ENCODE measurements around the gene LUC7L. TPM values are rescaled to one million over a fixed set of nuclear protein-coding genes. Genes with fewer than 3 reads are reported as not detected.

Gene LUC7L
- total RNA-seq, 6 donors from 2014 or later, result 57.9 to 394 (median 108) TPM

DNA sequence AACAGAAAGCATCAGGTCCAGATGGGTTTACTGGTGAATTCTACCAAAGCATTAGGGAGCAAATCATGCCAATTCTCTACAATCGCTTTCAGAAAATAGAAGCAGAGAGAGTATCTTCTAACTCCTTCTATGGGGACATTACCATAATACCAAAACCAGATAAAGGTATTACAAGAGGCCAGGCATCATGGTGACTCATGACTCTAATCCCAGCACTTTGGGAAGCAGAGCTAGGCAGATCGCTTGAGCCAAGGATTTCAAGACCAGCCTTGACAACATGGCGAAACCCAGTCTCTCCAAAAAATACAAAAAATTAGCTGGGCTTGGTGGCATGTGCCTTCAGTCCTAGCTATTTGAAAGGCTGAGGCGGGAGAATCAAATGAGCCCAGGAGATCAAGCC is 26.0 kb downstream of the LUC7L start:
- DNase-seq (no peak), ATAC-seq (ENCODE audit: low FRiP score in 2 of 2) (no peak)
- TF ChIP-seq POLR2AphosphoS5 (IDR thresholded peaks at IDR 0.05), result no peak
- TF ChIP-seq, protein P1, sequence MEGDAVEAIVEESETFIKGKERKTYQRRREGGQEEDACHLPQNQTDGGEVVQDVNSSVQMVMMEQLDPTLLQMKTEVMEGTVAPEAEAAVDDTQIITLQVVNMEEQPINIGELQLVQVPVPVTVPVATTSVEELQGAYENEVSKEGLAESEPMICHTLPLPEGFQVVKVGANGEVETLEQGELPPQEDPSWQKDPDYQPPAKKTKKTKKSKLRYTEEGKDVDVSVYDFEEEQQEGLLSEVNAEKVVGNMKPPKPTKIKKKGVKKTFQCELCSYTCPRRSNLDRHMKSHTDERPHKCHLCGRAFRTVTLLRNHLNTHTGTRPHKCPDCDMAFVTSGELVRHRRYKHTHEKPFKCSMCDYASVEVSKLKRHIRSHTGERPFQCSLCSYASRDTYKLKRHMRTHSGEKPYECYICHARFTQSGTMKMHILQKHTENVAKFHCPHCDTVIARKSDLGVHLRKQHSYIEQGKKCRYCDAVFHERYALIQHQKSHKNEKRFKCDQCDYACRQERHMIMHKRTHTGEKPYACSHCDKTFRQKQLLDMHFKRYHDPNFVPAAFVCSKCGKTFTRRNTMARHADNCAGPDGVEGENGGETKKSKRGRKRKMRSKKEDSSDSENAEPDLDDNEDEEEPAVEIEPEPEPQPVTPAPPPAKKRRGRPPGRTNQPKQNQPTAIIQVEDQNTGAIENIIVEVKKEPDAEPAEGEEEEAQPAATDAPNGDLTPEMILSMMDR (IDR thresholded peaks at IDR 0.05), result no peak
- no peak for TF ChIP-seq EP300 (IDR thresholded peaks at IDR 0.05)
- no peak for TF ChIP-seq POLR2A (IDR thresholded peaks at IDR 0.05)
- Histone ChIP-seq H3K9me3 (no peaks in the 10 kb centered on the region), H3K27ac (no peak overlapping the region), H3K4me1 (no peaks in the 10 kb centered on the region), H3K27me3 (no peaks in the 10 kb centered on the region), H3K36me3 (peaks cover 32 to 92% (median 82%) of the 10 kb centered on the region in 4 donors), H3K4me3 (no peak overlapping the region)
- 93 to 95% methylated on average over 4 of the region's 4 CpGs for WGBS, 2 donors

DNA sequence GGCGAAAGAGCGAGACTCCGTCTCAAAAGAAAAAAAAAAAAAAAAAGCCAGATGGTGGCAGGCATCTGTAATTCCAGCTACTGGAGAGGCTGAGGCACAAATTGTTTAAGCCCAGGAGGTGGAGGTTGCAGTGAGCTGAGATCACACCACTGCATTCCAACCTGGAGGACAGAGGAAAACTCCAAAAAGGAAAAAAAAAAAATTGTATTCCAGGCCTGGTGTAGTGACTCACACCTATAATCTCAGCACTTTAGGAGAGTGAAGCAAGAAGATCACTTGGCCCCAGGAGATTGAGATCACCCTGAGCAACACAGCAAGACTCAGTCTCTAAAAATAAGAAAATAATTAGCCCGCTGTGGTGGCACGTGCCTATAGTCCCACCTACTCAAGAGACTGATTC is 28.9 kb downstream of the LUC7L start:
- no peak overlapping the region for H3K4me3 ChIP-seq
- ATAC-seq (ENCODE audit: low FRiP score in 2 of 2), result no peak
- no peak overlapping the region for H3K27ac ChIP-seq
- H3K36me3 ChIP-seq, result peaks cover 21 to 93% (median 84%) of the 10 kb centered on the region in 4 donors
- no peak for DNase-seq
- WGBS, 2 donors, result 95 to 99% methylated on average over 5 of the region's 5 CpGs
- TF ChIP-seq POLR2A (IDR thresholded peaks at IDR 0.05) (no peak), POLR2AphosphoS5 (IDR thresholded peaks at IDR 0.05) (no peak), EP300 (IDR thresholded peaks at IDR 0.05) (no peak)
- no peaks in the 10 kb centered on the region for H3K9me3 ChIP-seq
- H3K4me1 ChIP-seq, result no peaks in the 10 kb centered on the region
- H3K27me3 ChIP-seq, result no peaks in the 10 kb centered on the region

DNA sequence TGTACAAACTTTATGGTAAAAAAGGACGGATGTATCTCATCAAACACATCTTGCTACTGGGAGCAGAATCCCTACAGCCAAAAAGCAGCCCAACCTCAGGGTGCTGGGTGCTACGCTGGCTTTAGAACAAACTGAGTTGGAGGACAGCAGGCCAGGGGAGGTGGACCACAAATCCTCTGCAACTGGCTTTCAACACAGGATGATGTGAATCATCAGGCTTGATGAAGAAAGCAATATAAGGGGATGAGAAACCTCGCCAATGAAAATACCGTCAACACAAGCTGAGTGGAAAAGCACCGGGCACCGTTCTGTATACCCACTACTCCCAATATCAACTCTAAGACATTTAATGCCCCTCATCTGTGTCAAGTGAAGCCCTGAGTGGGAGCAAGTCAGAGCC is 34.7 kb downstream of the LUC7L start:
- H3K36me3 ChIP-seq, result peaks cover 32 to 100% (median 98%) of the 10 kb centered on the region in 4 donors
- H3K27ac ChIP-seq, result no peak overlapping the region
- 94 to 100% methylated on average over 6 of the region's 6 CpGs for WGBS, 2 donors
- H3K4me3 ChIP-seq, result no peak overlapping the region
- ATAC-seq (ENCODE audit: low FRiP score in 2 of 2), result no peak
- H3K27me3 ChIP-seq, result no peaks in the 10 kb centered on the region
- no peaks in the 10 kb centered on the region for H3K4me1 ChIP-seq
- no peaks in the 10 kb centered on the region for H3K9me3 ChIP-seq
- TF ChIP-seq, protein P1 (IDR thresholded peaks at IDR 0.05), result no peak
- TF ChIP-seq POLR2A (IDR thresholded peaks at IDR 0.05) (no peak), POLR2AphosphoS5 (IDR thresholded peaks at IDR 0.05) (no peak), EP300 (IDR thresholded peaks at IDR 0.05) (no peak)
- DNase-seq, result no peak

DNA sequence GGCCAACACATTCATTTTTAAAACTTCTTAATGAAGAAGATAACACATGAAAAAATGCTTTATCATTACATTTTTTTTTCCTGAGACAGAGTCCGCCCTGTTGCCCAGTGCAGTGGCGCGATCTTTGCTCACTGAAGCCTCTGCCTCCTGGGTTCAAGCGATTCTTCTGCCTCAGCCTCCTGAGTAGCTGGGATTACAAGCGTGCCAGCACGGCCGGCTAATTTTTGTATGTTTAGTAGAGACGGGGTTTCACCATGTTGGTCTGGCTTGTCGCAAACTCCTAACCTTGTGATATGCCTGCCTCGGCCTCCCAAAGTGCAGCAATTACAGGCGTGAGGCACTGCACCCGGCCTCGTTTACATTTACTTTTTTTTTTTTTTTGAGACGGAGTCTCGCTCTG is 35.8 kb downstream of the LUC7L start:
- TF ChIP-seq, protein P1 (IDR thresholded peaks at IDR 0.05), result no peak
- no peak for TF ChIP-seq EP300 (IDR thresholded peaks at IDR 0.05)
- no peak for TF ChIP-seq POLR2AphosphoS5 (IDR thresholded peaks at IDR 0.05)
- TF ChIP-seq POLR2A (IDR thresholded peaks at IDR 0.05), result no peak
- Histone ChIP-seq H3K36me3 (peaks cover 43 to 100% (median 99%) of the 10 kb centered on the region in 4 donors), H3K27ac (no peak overlapping the region), H3K4me1 (no peaks in the 10 kb centered on the region), H3K9me3 (no peaks in the 10 kb centered on the region), H3K27me3 (no peaks in the 10 kb centered on the region), H3K4me3 (no peak overlapping the region)
- ATAC-seq (ENCODE audit: low FRiP score in 2 of 2), result no peak
- DNase-seq, result no peak
- WGBS, 2 donors, result 90 to 93% methylated on average over 15 of the region's 15 CpGs

DNA sequence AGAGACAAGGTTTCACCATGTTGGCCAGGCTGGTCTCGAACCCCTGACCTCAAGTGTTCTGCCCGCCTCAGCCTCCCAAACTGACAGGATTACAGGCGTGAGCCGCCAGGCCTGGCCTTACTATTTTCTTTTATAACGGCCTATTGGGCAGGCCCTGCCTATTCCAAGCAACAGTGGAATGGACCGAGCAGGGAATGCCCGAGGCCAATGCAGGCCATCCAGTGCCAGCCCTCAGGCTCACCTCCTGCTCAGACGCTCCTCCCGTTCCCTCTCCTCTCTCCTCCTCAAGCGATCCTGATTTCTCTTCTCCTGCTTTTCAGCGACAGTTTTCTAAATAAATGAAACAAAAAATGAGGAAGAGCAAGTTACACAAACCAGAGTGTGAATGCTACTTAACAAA is 36.6 kb downstream of the LUC7L start:
- TF ChIP-seq POLR2AphosphoS5 (IDR thresholded peaks at IDR 0.05), result no peak
- TF ChIP-seq EP300 (IDR thresholded peaks at IDR 0.05), result no peak
- TF ChIP-seq, protein P1 (IDR thresholded peaks at IDR 0.05), result no peak
- no peak for TF ChIP-seq POLR2A (IDR thresholded peaks at IDR 0.05)
- Histone ChIP-seq H3K27me3 (no peaks in the 10 kb centered on the region), H3K9me3 (no peaks in the 10 kb centered on the region), H3K36me3 (peaks cover 47 to 100% (median 97%) of the 10 kb centered on the region in 4 donors), H3K4me1 (no peaks in the 10 kb centered on the region), H3K27ac (no peak overlapping the region), H3K4me3 (no peak overlapping the region)
- DNase-seq (no peak), ATAC-seq (ENCODE audit: low FRiP score in 2 of 2) (no peak)
- 93 to 94% methylated on average over 11 of the region's 11 CpGs for WGBS, 2 donors

Data from upper lobe of left lung (tissue), 6 donors.